Left ventricle myocardium superior (tissue), 1 donor: ENCODE measurements around the gene TMEM107. TPM values are rescaled to one million over a fixed set of nuclear protein-coding genes. Genes with fewer than 3 reads are reported as not detected.

Source experiments
- ATAC-seq: fragments of 200-7000 bp; cut with Tn5 transposase; one replicate; pipeline ENCODE4 v1.9.1; 2020; ENCODE audit warnings: mild to moderate bottlenecking, moderate library complexity
- DNase-seq: peaks from one replicate; pipeline ENCODE4 v3.0.0-alpha.2; 2020
- intact Hi-C: fragments of 100-400 bp; cut with micrococcal nuclease; formaldehyde crosslinking; loops from one replicate; pipeline ENCODE4 v1.11.0; 2022
- microRNA-seq: library from miRNA; unstranded; fragments of <30 nt; microRNA quantifications from one replicate; pipeline ENCODE4 v1.2.0, GENCODE V29; 2020; ENCODE audit warnings: borderline number of aligned reads
- total RNA-seq: library from RNA; stranded (reverse); fragmentation: NEBNext Ultra II Directional; extraction: Animal tissue kit (Norgen Biotek cat#: 25700); gene quantifications from one replicate; pipeline ENCODE4 v1.2.1, GENCODE V29; 2021
- donor health status: DM: no; HTN: yes; CAD: no; lungs with severe emphysema.

The TMEM107 gene
- total RNA-seq, 1 donor from 2014 or later: 5.2 TPM

- ATAC-seq (no peak), DNase-seq (peak; percentile 66)
- intact Hi-C loops: no loop called here
Observed at GRCh38 chr17:8122924-8123694, 53.1 kb downstream of the TMEM107 start.

Small RNA genes within 50 kb of the gene (microRNA-seq; reads per million reads assigned to microRNA genes)
- 58.8 reads per million, percentile 32 among the genes with 10 or more reads in this experiment for gene MIR4521
- not detected for gene MIR6883

Other genes starting within 250 kb of the TMEM107 start
- gene KCNAB3, start 246.5 kb downstream of the TMEM107 start, total RNA-seq: 0.52 TPM
- 107 TPM for gene TRAPPC1, start 244.4 kb downstream of the TMEM107 start, total RNA-seq
- gene CNTROB, start 244.2 kb downstream of the TMEM107 start, total RNA-seq: 10.8 TPM
- not detected for gene GUCY2D, start 173.8 kb downstream of the TMEM107 start, total RNA-seq
- gene ALOX15B, start 137.3 kb downstream of the TMEM107 start, total RNA-seq: not detected
- not detected for gene ALOX12B, start 88.7 kb downstream of the TMEM107 start, total RNA-seq
- gene ALOXE3, start 57.9 kb downstream of the TMEM107 start, total RNA-seq: not detected
- not detected for gene HES7, start 52.3 kb downstream of the TMEM107 start, total RNA-seq
- 126 TPM for gene PER1, start 24.0 kb downstream of the TMEM107 start, total RNA-seq
- 62.3 TPM for gene VAMP2, start 13.4 kb downstream of the TMEM107 start, total RNA-seq
- 9.4 TPM for gene BORCS6, start 13.8 kb upstream of the TMEM107 start, total RNA-seq
- 0.47 TPM for gene AURKB, start 34.2 kb upstream of the TMEM107 start, total RNA-seq
- 16.2 TPM for gene CTC1, start 71.7 kb upstream of the TMEM107 start, total RNA-seq
- 12.1 TPM for gene PFAS, start 72.9 kb upstream of the TMEM107 start, total RNA-seq
- 24.9 TPM for gene RANGRF, start 112.3 kb upstream of the TMEM107 start, total RNA-seq
- gene SLC25A35, start 119.0 kb upstream of the TMEM107 start, total RNA-seq: 2.2 TPM
- gene ARHGEF15, start 133.9 kb upstream of the TMEM107 start, total RNA-seq: 17.8 TPM
- not detected for gene ODF4, start 163.5 kb upstream of the TMEM107 start, total RNA-seq
- gene RPL26, start 206.8 kb upstream of the TMEM107 start, total RNA-seq: 1,047 TPM
- not detected for gene RNF222, start 221.4 kb upstream of the TMEM107 start, total RNA-seq